HepG2 (cell line): ENCODE results near the gene GMPR. TPM values are rescaled to one million over a fixed set of nuclear protein-coding genes. Genes with fewer than 3 reads are reported as not detected.
A peak's percentile ranks its signal among the peaks of the same experiment; 100 is the strongest.

ENCODE experiments used
- ATAC-seq: fragments of 200-7000 bp; cut with Tn5 transposase; 3 replicates; pipeline ENCODE4 v1.9.1; 2020; ENCODE audit warnings: mild to moderate bottlenecking, moderate library complexity
- BruUV-seq: library from RNA; stranded (reverse); fragments of 400-500 nt; replicated peaks from 2 replicates; lab custom pipeline; 2021; lab: Mats Ljungman, UMichigan
- CTCF ChIA-PET: fragments of 300-600 bp; formaldehyde crosslinking; extraction: SDS; loops from one replicate; lab custom pipeline; 2021; ENCODE audit warnings: low total read pairs, inconsistent platforms, low intra/inter-chr PET ratio; lab: Yijun Ruan, JAX
- POLR2A ChIA-PET: fragments of 350-600 bp; sonication (Branson Sonifier 250); formaldehyde crosslinking; loops from one replicate; lab custom pipeline; 2020; ENCODE audit warnings: antibody characterized with exemption, inconsistent platforms; lab: Yijun Ruan, JAX
- DNase-seq: peaks from one replicate; pipeline ENCODE4 v3.0.0-alpha.2; 2015; ENCODE audit warnings: low spot score
- FAIRE-seq: peaks from 3 replicates; lab custom pipeline; 2011; peaks lifted over from hg19 to GRCh38; lab: Jason Lieb, UNC
- H2AFZ ChIP-seq: one replicate; pipeline ENCODE4 v1.6.1; 2011; ENCODE audit warnings: low read length, inconsistent platforms
- H3K27ac ChIP-seq: fragments of 300-600 bp; 3 replicates; pipeline ENCODE4 v1.8.0; 2011; ENCODE audit warnings: mixed run types, mild to moderate bottlenecking, mixed read lengths, low read length, inconsistent platforms; ENCODE audit not compliant: insufficient read depth; ENCODE audit errors: extremely low read length
- H3K27me3 ChIP-seq, 2 experiments: fragments of 200-600 bp in 1 of 2; 2 replicates in 1 of 2; 3 replicates in 1 of 2; pipeline versions ENCODE4 v1.6.0 to v1.8.0; 2011; ENCODE audit warnings: low read length in 2 of 2, mild to moderate bottlenecking in 2 of 2, moderate library complexity in 2 of 2, inconsistent platforms in 1 of 2; ENCODE audit not compliant: insufficient read depth in 2 of 2, control insufficient read depth in 1 of 2
- H3K36me3 ChIP-seq, 2 experiments: fragments of 200-600 bp in 1 of 2; replicated peaks in 1 of 2; 2 replicates in 1 of 2; 3 replicates in 1 of 2; pipeline versions ENCODE4 v1.5.1 to v1.8.0; 2011; ENCODE audit warnings: low read length in 2 of 2, inconsistent platforms in 1 of 2; ENCODE audit not compliant: insufficient read depth in 2 of 2, control insufficient read depth in 1 of 2
- H3K4me1 ChIP-seq: 2 replicates; pipeline ENCODE4 v1.5.1; 2012; ENCODE audit warnings: low read length, inconsistent platforms; ENCODE audit not compliant: insufficient read depth
- H3K4me2 ChIP-seq: 2 replicates; pipeline ENCODE4 v1.6.0; 2011; ENCODE audit warnings: low read depth, low read length, inconsistent platforms
- H3K4me3 ChIP-seq, 3 experiments: fragments of 200-600 bp in 1 of 3; sonication (generic), shearing (Covaris generic) in 1 of 3; replicated peaks in 1 of 3; 2 replicates each; pipeline ENCODE4 v1.5.1; 2011 to 2016; ENCODE audit warnings: low read length in 3 of 3, inconsistent platforms in 2 of 3, low read depth in 2 of 3, mild to moderate bottlenecking in 2 of 3, control low read depth in 1 of 3, mixed read lengths in 1 of 3; ENCODE audit not compliant: insufficient read depth in 1 of 3
- H3K79me2 ChIP-seq: one replicate; pipeline ENCODE4 v1.6.1; 2011; ENCODE audit warnings: low read length, inconsistent platforms; ENCODE audit not compliant: insufficient read depth
- H3K9ac ChIP-seq: 2 replicates; pipeline ENCODE4 v1.6.0; 2011; ENCODE audit warnings: mild to moderate bottlenecking, low read depth, low read length, inconsistent platforms; ENCODE audit not compliant: insufficient read depth
- H3K9me3 ChIP-seq: 2 replicates; pipeline ENCODE4 v1.5.1; 2012; ENCODE audit warnings: mild to moderate bottlenecking, low read length
- H4K20me1 ChIP-seq: 2 replicates; pipeline ENCODE4 v1.6.0; 2011; ENCODE audit warnings: inconsistent platforms, mild to moderate bottlenecking, low read length, moderate library complexity; ENCODE audit not compliant: insufficient read depth
- CEBPB ChIP-seq: IDR thresholded peaks from 2 replicates; pipeline ENCODE4 v1.6.1; 2011; ENCODE audit warnings: low read depth, low read length, improper control_type of control experiment, borderline replicate concordance
- GPBP1L1 ChIP-seq: sonication (generic); formaldehyde crosslinking; IDR thresholded peaks from 2 replicates; pipeline ENCODE4 v1.5.0; 2020; ENCODE audit warnings: mild to moderate bottlenecking, missing genetic modification reagents
- NR2C2 ChIP-seq: sonication (generic); formaldehyde crosslinking; IDR thresholded peaks from 2 replicates; pipeline ENCODE4 v1.4.0; 2020; ENCODE audit warnings: missing genetic modification reagents, mild to moderate bottlenecking, moderate library complexity, borderline replicate concordance
- ZBTB8A ChIP-seq: sonication (generic); formaldehyde crosslinking; IDR thresholded peaks from 2 replicates; pipeline ENCODE4 v1.4.0; 2020; ENCODE audit warnings: mild to moderate bottlenecking, low read depth, missing genetic modification reagents, borderline replicate concordance
- ZFP37 ChIP-seq: sonication (generic); formaldehyde crosslinking; IDR thresholded peaks from 2 replicates; pipeline ENCODE4 v1.4.0; 2020; ENCODE audit warnings: missing genetic modification reagents, borderline replicate concordance
- ZNF281 ChIP-seq: sonication (generic); formaldehyde crosslinking; IDR thresholded peaks from 2 replicates; pipeline ENCODE4 v1.4.0; 2020; ENCODE audit warnings: missing genetic modification reagents, borderline replicate concordance
- ZNF7 ChIP-seq: IDR thresholded peaks from 2 replicates; pipeline ENCODE4 v1.6.1; 2016; ENCODE audit warnings: missing biosample characterization, missing genetic modification reagents
- WGBS: methylation state at CpG from one replicate; pipeline ENCODE4 v1.1.6; 2017; ENCODE audit warnings: low lambda C conversion rate; 5-methylcytosine and 5-hydroxymethylcytosine counted together
- in situ Hi-C: cut with HindIII; loops from 2 replicates; pipeline ENCODE4 v1.10.0; 2017; ENCODE audit warnings: low pct_unique_long_range_greater_than_20kb; ENCODE audit not compliant: extremely low pct_ligation_motif_present
- intact Hi-C: fragments of 100-400 bp; cut with micrococcal nuclease; formaldehyde crosslinking; loops from one replicate; pipeline ENCODE4 v1.10.0; 2022; ENCODE audit not compliant: unreplicated experiment
- polyA plus RNA-seq, 8 experiments: library from polyadenylated mRNA; depleted of rRNA in 3 of 8; stranded (reverse) in 7 of 8; unstranded in 1 of 8; fragments of >200 nt; fragmentation: Illumina TruSeq in 4 of 8; extraction: Trizol in 4 of 8; gene quantifications; 2 replicates each; pipeline versions ENCODE4 v1.2.1 to v1.2.3, GENCODE V29; 2011 to 2016; ENCODE audit warnings: low read depth in 4 of 8, missing spikeins in 1 of 8, mixed read lengths in 1 of 8; ENCODE audit not compliant: insufficient read depth in 1 of 8
- total RNA-seq, 5 experiments: library from RNA; depleted of rRNA; stranded (reverse); fragments of >200 nt; fragmentation: Illumina TruSeq; extraction: Trizol; gene quantifications; 2 replicates each; pipeline ENCODE4 v1.2.3, GENCODE V29; 2016; ENCODE audit warnings: low read depth in 1 of 5

GMPR gene
- total and polyA plus RNA-seq, 2 of the 13 experiments (the other 11 are each of a cell fraction or from before 2014, with no cell fraction given), result not detected

GRCh38 chr6:16292432-16292831 lies 54.0 kb downstream of the GMPR start (continued):
- TF ChIP-seq GPBP1L1, result no peak
- no peak for TF ChIP-seq ZFP37

- Histone ChIP-seq H4K20me1 (no peaks in the 10 kb centered on the region), H3K4me2 (no peak overlapping the region), H3K4me1 (peaks cover 6% of the 10 kb centered on the region; the same call in 1 of the 2 replicates), H3K79me2 (no peaks in the 10 kb centered on the region), H3K4me3 (no peak overlapping the region), H3K27ac (no peak overlapping the region), H2AFZ (no peak overlapping the region), H3K9ac (no peak overlapping the region), H3K27me3 (peaks cover 4 to 20% of the 10 kb centered on the region in 2 experiments; a peak in 3 of 5 replicates), H3K36me3 (no peaks in the 10 kb centered on the region), H3K9me3 (no peaks in the 10 kb centered on the region)
- BruUV-seq, result no TSS peak
- TF ChIP-seq ZNF7, result peak; percentile 53; the same call in 1 of the 2 replicates
- TF ChIP-seq NR2C2 (CRISPR knock-in tag), result no peak
- TF ChIP-seq ZBTB8A (CRISPR knock-in tag), result no peak
- no peak for TF ChIP-seq ZNF281 (CRISPR knock-in tag)
- TF ChIP-seq CEBPB, result peak; percentile 43
- ChIA-PET POLR2A (no interaction called here), CTCF (no interaction called here)
- in situ Hi-C loops (no loop called here), intact Hi-C loops (no loop called here)
- WGBS, result 17% methylated on average over 8 of the region's 8 CpGs
- no peak for DNase-seq
- no peak for FAIRE-seq
- no peak for ATAC-seq
These were observed 54.6 kb downstream of the GMPR start for GRCh38 chr6:16292942-16293341.
